Neural cell (in vitro differentiated cells): ENCODE data around the gene RUNX1. TPM values are rescaled to one million over a fixed set of nuclear protein-coding genes. Genes with fewer than 3 reads are reported as not detected.

Experiments used
- H2AFZ ChIP-seq: fragments of 200-600, 300-800 bp; sonication (generic), shearing (Covaris generic); 2 replicates; pipeline ENCODE4 v1.6.0; 2014; ENCODE audit warnings: low read depth, mild to moderate bottlenecking, antibody characterized with exemption, low read length, moderate library complexity
- H3F3A ChIP-seq: fragments of 200-600 bp; shearing (Covaris generic); 2 replicates; pipeline ENCODE4 v1.6.1; 2016; ENCODE audit warnings: mild to moderate bottlenecking, moderate library complexity, mixed read lengths, antibody characterized with exemption, low read length; ENCODE audit not compliant: insufficient read depth, poor library complexity, severe bottlenecking
- H3K27ac ChIP-seq: fragments of 200-600, 300-800 bp; sonication (generic), shearing (Covaris generic); 2 replicates; pipeline ENCODE4 v1.5.1; 2014; ENCODE audit warnings: mild to moderate bottlenecking, low read length, moderate library complexity
- H3K27me3 ChIP-seq: fragments of 300-800, 200-600 bp; sonication (generic), shearing (Covaris generic); 2 replicates; pipeline ENCODE4 v1.6.0; 2014; ENCODE audit warnings: mild to moderate bottlenecking, low read depth, low read length, moderate library complexity; ENCODE audit not compliant: insufficient read depth
- H3K36me3 ChIP-seq: fragments of 300-800, 200-600 bp; sonication (generic), shearing (Covaris generic); 2 replicates; pipeline ENCODE4 v1.5.1; 2014; ENCODE audit warnings: mild to moderate bottlenecking, antibody characterized with exemption, low read length, moderate library complexity; ENCODE audit not compliant: insufficient read depth
- H3K4me2 ChIP-seq: fragments of 300-800, 200-600 bp; sonication (generic), shearing (Covaris generic); 2 replicates; pipeline ENCODE4 v1.6.0; 2014; ENCODE audit warnings: mild to moderate bottlenecking, low read length
- H3K4me3 ChIP-seq: fragments of 300-800, 200-600 bp; sonication (generic), shearing (Covaris generic); 2 replicates; pipeline ENCODE4 v1.5.1; 2014; ENCODE audit warnings: mild to moderate bottlenecking, low read length, moderate library complexity
- H3K79me2 ChIP-seq: fragments of 200-600 bp; shearing (Covaris generic); replicated peaks from 2 replicates; pipeline ENCODE4 v1.6.0; 2014; ENCODE audit warnings: mild to moderate bottlenecking, low read length, moderate library complexity; ENCODE audit not compliant: insufficient read depth
- H3K9ac ChIP-seq: fragments of 300-800, 200-600 bp; sonication (generic), shearing (Covaris generic); 2 replicates; pipeline ENCODE4 v1.6.1; 2016; ENCODE audit warnings: mild to moderate bottlenecking, low read length, mixed read lengths
- H3K9me2 ChIP-seq: fragments of 200-600 bp; shearing (Covaris generic); 2 replicates; pipeline ENCODE4 v1.6.1; 2016; ENCODE audit warnings: mild to moderate bottlenecking, low read length, mixed read lengths; ENCODE audit not compliant: insufficient read depth
- H3K9me3 ChIP-seq: fragments of 200-600, 300-800 bp; sonication (generic), shearing (Covaris generic); 2 replicates; pipeline ENCODE4 v1.6.1; 2016; ENCODE audit warnings: mild to moderate bottlenecking, mixed run types, low read length, moderate library complexity, mixed read lengths
- H4K20me1 ChIP-seq: fragments of 200-600 bp; shearing (Covaris generic); 2 replicates; pipeline ENCODE4 v1.6.1; 2016; ENCODE audit warnings: mild to moderate bottlenecking, mixed run types; ENCODE audit not compliant: insufficient read depth
- CTCF ChIP-seq: fragments of 450-650 bp; IDR thresholded peaks from 2 replicates; pipeline ENCODE4 v1.5.1; 2014; ENCODE audit warnings: antibody characterized with exemption, mild to moderate bottlenecking, moderate library complexity; ENCODE audit not compliant: poor library complexity, severe bottlenecking
- EP300 ChIP-seq: fragments of 450-650 bp; conservative IDR thresholded peaks from 2 replicates; pipeline ENCODE4 v1.6.1; 2014; ENCODE audit warnings: antibody characterized with exemption, mild to moderate bottlenecking, moderate library complexity; ENCODE audit not compliant: poor library complexity, severe bottlenecking
- EZH2 ChIP-seq: fragments of 200-600, 300-800 bp; shearing (Covaris generic), sonication (generic); IDR thresholded peaks from 2 replicates; pipeline ENCODE4 v1.6.1; 2014; ENCODE audit warnings: antibody characterized with exemption, low read length, borderline replicate concordance, mild to moderate bottlenecking; ENCODE audit not compliant: insufficient read depth, poor library complexity, severe bottlenecking
- MXI1 ChIP-seq: fragments of 450-650 bp; conservative IDR thresholded peaks from 2 replicates; pipeline ENCODE4 v1.6.1; 2014; ENCODE audit warnings: antibody characterized with exemption, mild to moderate bottlenecking; ENCODE audit not compliant: poor library complexity, severe bottlenecking
- POLR2AphosphoS5 ChIP-seq: IDR thresholded peaks from 2 replicates; pipeline ENCODE4 v1.6.1; 2012
- RAD21 ChIP-seq: fragments of 450-650 bp; conservative IDR thresholded peaks from 2 replicates; pipeline ENCODE4 v1.6.1; 2014; ENCODE audit warnings: antibody characterized with exemption, mild to moderate bottlenecking, moderate library complexity
- REST ChIP-seq: IDR thresholded peaks from 2 replicates; pipeline ENCODE4 v1.6.1; 2012; ENCODE audit warnings: borderline replicate concordance
- SMC3 ChIP-seq: fragments of 450-650 bp; conservative IDR thresholded peaks from 2 replicates; pipeline ENCODE4 v1.6.1; 2014; ENCODE audit warnings: antibody characterized with exemption, mild to moderate bottlenecking, moderate library complexity; ENCODE audit not compliant: poor library complexity
- TAF1 ChIP-seq: IDR thresholded peaks from 2 replicates; pipeline ENCODE4 v1.6.1; 2012; ENCODE audit warnings: low read depth
- polyA plus RNA-seq: library from polyadenylated mRNA; depleted of rRNA; stranded (reverse); fragments of >200 nt; gene quantifications from 2 replicates; pipeline ENCODE4 v1.2.3, GENCODE V29; 2014

The RUNX1 gene
- polyA plus RNA-seq, 1 donor from 2014 or later: not detected

- H3K9me2 ChIP-seq: no peaks in the 10 kb centered on the region
- H3K9me3 ChIP-seq: no peaks in the 10 kb centered on the region
- H2AFZ ChIP-seq: no peak overlapping the region
- TF ChIP-seq POLR2AphosphoS5 (no peak), REST (no peak), SMC3 (no peak), TAF1 (no peak), MXI1 (no peak), EP300 (no peak)
- H3K4me2 ChIP-seq: no peak overlapping the region
- H3K9ac ChIP-seq: no peak overlapping the region
- H3K27ac ChIP-seq: no peak overlapping the region
- no peaks in the 10 kb centered on the region for H4K20me1 ChIP-seq
- H3F3A ChIP-seq: no peaks in the 10 kb centered on the region
- no peaks in the 10 kb centered on the region for H3K36me3 ChIP-seq
- no peak overlapping the region for H3K4me3 ChIP-seq
- H3K79me2 ChIP-seq: no peaks in the 10 kb centered on the region
- H3K27me3 ChIP-seq: no peaks in the 10 kb centered on the region
These were observed 13.5 kb downstream of the RUNX1 start for GRCh38 chr21:35035581-35035980.

- H3K27ac ChIP-seq: no peak overlapping the region
- no peaks in the 10 kb centered on the region for H3K9me2 ChIP-seq
- H3K27me3 ChIP-seq: no peaks in the 10 kb centered on the region
- no peaks in the 10 kb centered on the region for H3K9me3 ChIP-seq
- H3K79me2 ChIP-seq: no peaks in the 10 kb centered on the region
- H3K36me3 ChIP-seq: no peaks in the 10 kb centered on the region
- no peak overlapping the region for H3K4me3 ChIP-seq
- H3K9ac ChIP-seq: no peak overlapping the region
- H4K20me1 ChIP-seq: no peaks in the 10 kb centered on the region
- H3F3A ChIP-seq: no peaks in the 10 kb centered on the region
- TF ChIP-seq EZH2 (no peak), REST (no peak), CTCF (no peak), POLR2AphosphoS5 (no peak), EP300 (no peak), TAF1 (no peak), RAD21 (no peak), SMC3 (no peak), MXI1 (no peak)
- H3K4me2 ChIP-seq: no peak overlapping the region
- no peak overlapping the region for H2AFZ ChIP-seq
These were observed 14.0 kb downstream of the RUNX1 start for GRCh38 chr21:35035116-35035515.
